Calu3 (cell line): Measurements from ENCODE around the gene LGI2. TPM values are rescaled to one million over a fixed set of nuclear protein-coding genes. Genes with fewer than 3 reads are reported as not detected.

ENCODE experiments used
- BruUV-seq: library from RNA; stranded (reverse); fragments of 400-500 nt; replicated peaks from 2 replicates; lab custom pipeline; 2021; lab: Mats Ljungman, UMichigan
- CTCF ChIA-PET: fragments of 300-600 bp; sonication (Branson Sonifier 250); formaldehyde crosslinking; loops from one replicate; lab custom pipeline; 2022; ENCODE audit warnings: antibody characterized with exemption; lab: Charles Lee
- DNase-seq: peaks from one replicate; pipeline ENCODE4 v3.0.0; 2022
- H3K27ac Mint-ChIP-seq: one replicate; pipeline ENCODE4 v1.8.0; 2022; ENCODE audit warnings: mixed read lengths; ENCODE audit not compliant: unreplicated experiment
- H3K27me3 Mint-ChIP-seq: one replicate; pipeline ENCODE4 v1.8.0; 2022; ENCODE audit warnings: mixed read lengths; ENCODE audit not compliant: unreplicated experiment
- H3K36me3 Mint-ChIP-seq: one replicate; pipeline ENCODE4 v1.8.0; 2022; ENCODE audit warnings: mild to moderate bottlenecking, moderate library complexity, mixed read lengths; ENCODE audit not compliant: insufficient read depth, unreplicated experiment
- H3K4me1 Mint-ChIP-seq: one replicate; pipeline ENCODE4 v1.8.0; 2022; ENCODE audit warnings: mild to moderate bottlenecking, low read depth, mixed read lengths; ENCODE audit not compliant: unreplicated experiment
- H3K4me3 Mint-ChIP-seq: one replicate; pipeline ENCODE4 v1.8.0; 2022; ENCODE audit warnings: mild to moderate bottlenecking, low read depth, moderate library complexity, mixed read lengths; ENCODE audit not compliant: unreplicated experiment
- H3K9me3 Mint-ChIP-seq: one replicate; pipeline ENCODE4 v1.8.0; 2022; ENCODE audit warnings: low read depth, mixed read lengths; ENCODE audit not compliant: unreplicated experiment
- CTCF ChIP-seq: fragments of 200-600 bp; IDR thresholded peaks from one replicate; pipeline ENCODE4 v1.8.0; 2022; ENCODE audit warnings: antibody characterized with exemption; ENCODE audit not compliant: unreplicated experiment
- intact Hi-C: fragments of 100-400 bp; cut with micrococcal nuclease; formaldehyde crosslinking; loops from one replicate; pipeline ENCODE4 v1.10.0; 2022; ENCODE audit not compliant: unreplicated experiment
- total RNA-seq: library from RNA; stranded (reverse); gene quantifications from 2 replicates; pipeline ENCODE4 v1.2.3, GENCODE V29; 2022

LGI2 gene
- total RNA-seq, 1 experiment from 2014 or later: 0.59 TPM

- intact Hi-C loops: no loop called here
- no peak for TF ChIP-seq CTCF
These were observed 37.1 kb downstream of the LGI2 start for GRCh38 chr4:24993551-24994080.

GRCh38 chr4:24992968-24993367 is 37.8 kb downstream of the LGI2 start:
- Mint-ChIP-seq H3K4me3 (no peak overlapping the region), H3K9me3 (no peaks in the 10 kb centered on the region), H3K36me3 (no peaks in the 10 kb centered on the region), H3K4me1 (no peaks in the 10 kb centered on the region), H3K27ac (no peak overlapping the region), H3K27me3 (no peaks in the 10 kb centered on the region)
- DNase-seq: no peak
- no TSS peak for BruUV-seq
- CTCF ChIA-PET: no interaction called here
- intact Hi-C loops: no loop called here
- TF ChIP-seq CTCF: no peak

More at GRCh38 chr4:24993551-24994080, 37.1 kb downstream of the LGI2 start:
- Mint-ChIP-seq H3K36me3 (no peaks in the 10 kb centered on the region), H3K27ac (no peak overlapping the region), H3K27me3 (no peaks in the 10 kb centered on the region), H3K9me3 (no peaks in the 10 kb centered on the region), H3K4me1 (no peaks in the 10 kb centered on the region), H3K4me3 (no peak overlapping the region)
- DNase-seq: no peak
- CTCF ChIA-PET: no interaction called here
- no TSS peak for BruUV-seq

GRCh38 chr4:24991015-24991414 is 39.7 kb downstream of the LGI2 start:
- Mint-ChIP-seq H3K27ac (no peak overlapping the region), H3K4me1 (no peaks in the 10 kb centered on the region), H3K27me3 (no peaks in the 10 kb centered on the region), H3K4me3 (no peak overlapping the region), H3K36me3 (no peaks in the 10 kb centered on the region), H3K9me3 (no peaks in the 10 kb centered on the region)
- BruUV-seq: no TSS peak
- CTCF ChIA-PET: no interaction called here
- DNase-seq: no peak
- no peak for TF ChIP-seq CTCF
- intact Hi-C loops: no loop called here

- Mint-ChIP-seq H3K27me3 (no peaks in the 10 kb centered on the region), H3K36me3 (no peaks in the 10 kb centered on the region), H3K27ac (no peak overlapping the region), H3K4me3 (no peak overlapping the region), H3K4me1 (no peaks in the 10 kb centered on the region), H3K9me3 (no peaks in the 10 kb centered on the region)
- no peak for TF ChIP-seq CTCF
- CTCF ChIA-PET: no interaction called here
- no peak for DNase-seq
- BruUV-seq: no TSS peak
- intact Hi-C loops: loop anchor here (5.0 kb wide), 2 partner anchors 502 to 517 kb away; no protein-coding TSS in a partner anchor
These were observed 41.4 kb downstream of the LGI2 start for GRCh38 chr4:24989327-24989726.
